Measurements from ENCODE around the gene MAPK8IP2. TPM values are rescaled to one million over a fixed set of nuclear protein-coding genes. Genes with fewer than 3 reads are reported as not detected.
A peak's percentile ranks its signal among the peaks of the same experiment; 100 is the strongest.

Gene MAPK8IP2
- total and polyA plus RNA-seq, 10 of the 15 experiments (the other 5 are each of a cell fraction or from before 2014, with no cell fraction given) = 0.01 to 0.13 (median 0.06) TPM; not detected in 4

GRCh38 chr22:50562523-50563412 lies 37.8 kb upstream of the MAPK8IP2 start, which contains the start of gene SYCE3 (continued):
- no peak for TF ChIP-seq CUX1 (IDR thresholded peaks at IDR 0.05; ENCODE audit: insufficient replicate concordance, low read depth, low read length)
- no peak for TF ChIP-seq SIN3A (IDR thresholded peaks at IDR 0.05; ENCODE audit: low read depth, low read length)
- TF ChIP-seq, protein P1, sequence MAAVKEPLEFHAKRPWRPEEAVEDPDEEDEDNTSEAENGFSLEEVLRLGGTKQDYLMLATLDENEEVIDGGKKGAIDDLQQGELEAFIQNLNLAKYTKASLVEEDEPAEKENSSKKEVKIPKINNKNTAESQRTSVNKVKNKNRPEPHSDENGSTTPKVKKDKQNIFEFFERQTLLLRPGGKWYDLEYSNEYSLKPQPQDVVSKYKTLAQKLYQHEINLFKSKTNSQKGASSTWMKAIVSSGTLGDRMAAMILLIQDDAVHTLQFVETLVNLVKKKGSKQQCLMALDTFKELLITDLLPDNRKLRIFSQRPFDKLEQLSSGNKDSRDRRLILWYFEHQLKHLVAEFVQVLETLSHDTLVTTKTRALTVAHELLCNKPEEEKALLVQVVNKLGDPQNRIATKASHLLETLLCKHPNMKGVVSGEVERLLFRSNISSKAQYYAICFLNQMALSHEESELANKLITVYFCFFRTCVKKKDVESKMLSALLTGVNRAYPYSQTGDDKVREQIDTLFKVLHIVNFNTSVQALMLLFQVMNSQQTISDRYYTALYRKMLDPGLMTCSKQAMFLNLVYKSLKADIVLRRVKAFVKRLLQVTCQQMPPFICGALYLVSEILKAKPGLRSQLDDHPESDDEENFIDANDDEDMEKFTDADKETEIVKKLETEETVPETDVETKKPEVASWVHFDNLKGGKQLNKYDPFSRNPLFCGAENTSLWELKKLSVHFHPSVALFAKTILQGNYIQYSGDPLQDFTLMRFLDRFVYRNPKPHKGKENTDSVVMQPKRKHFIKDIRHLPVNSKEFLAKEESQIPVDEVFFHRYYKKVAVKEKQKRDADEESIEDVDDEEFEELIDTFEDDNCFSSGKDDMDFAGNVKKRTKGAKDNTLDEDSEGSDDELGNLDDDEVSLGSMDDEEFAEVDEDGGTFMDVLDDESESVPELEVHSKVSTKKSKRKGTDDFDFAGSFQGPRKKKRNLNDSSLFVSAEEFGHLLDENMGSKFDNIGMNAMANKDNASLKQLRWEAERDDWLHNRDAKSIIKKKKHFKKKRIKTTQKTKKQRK (IDR thresholded peaks at IDR 0.05; ENCODE audit: low read depth, low read length) = no peak
- TF ChIP-seq NR2F1 (conservative IDR thresholded peaks at IDR 0.05) = peak; percentile 87
